HCT116 (cell line): Measurements from ENCODE around the gene PCDH9. TPM values are rescaled to one million over a fixed set of nuclear protein-coding genes. Genes with fewer than 3 reads are reported as not detected.

Experiments
- ATAC-seq: fragments of 200-7000 bp; cut with Tn5 transposase; 2 replicates; pipeline ENCODE4 v1.9.1; 2020; ENCODE audit warnings: mild to moderate bottlenecking, moderate library complexity
- BruUV-seq: library from RNA; stranded (reverse); fragments of 400-500 nt; replicated peaks from 2 replicates; lab custom pipeline; 2021; lab: Mats Ljungman, UMichigan
- CTCF ChIA-PET: fragments of 300-600 bp; sonication (Branson Sonifier 250); formaldehyde crosslinking; loops from one replicate; lab custom pipeline; 2021; ENCODE audit warnings: antibody characterized with exemption; lab: Charles Lee
- POLR2A ChIA-PET: fragments of 300-600, 350-600 bp; sonication (Branson Sonifier 250); formaldehyde crosslinking; loops from one replicate; lab custom pipeline; 2021; ENCODE audit warnings: antibody characterized with exemption; lab: Charles Lee
- RAD21 ChIA-PET, 2 experiments: fragments of 300-600 bp; sonication (Branson Sonifier 250); formaldehyde crosslinking; loops; one replicate each; lab custom pipeline; 2023; ENCODE audit warnings: low total read pairs in 2 of 2; ENCODE audit not compliant: uncharacterized antibody in 2 of 2, unreplicated experiment in 2 of 2, low non-redundant PET in 1 of 2; lab: Charles Lee
- DNase-seq: peaks from one replicate; pipeline ENCODE4 v3.0.0-alpha.2; 2010; ENCODE audit warnings: low read depth, low spot score
- H2AFZ ChIP-seq: fragments of 200-600 bp; shearing (Covaris generic), sonication (generic); 2 replicates; pipeline ENCODE4 v1.6.1; 2017; ENCODE audit warnings: low read depth, mixed run types, mixed read lengths, antibody characterized with exemption, low read length; ENCODE audit not compliant: poor library complexity, severe bottlenecking
- H3K27ac ChIP-seq: 2 replicates; pipeline ENCODE4 v1.5.1; 2012; ENCODE audit warnings: low read depth, low read length
- H3K27me3 ChIP-seq: fragments of 200-600 bp; sonication (generic); 2 replicates; pipeline ENCODE4 v1.6.1; 2016; ENCODE audit warnings: mixed run types, low read length, mixed read lengths; ENCODE audit not compliant: insufficient read depth
- H3K36me3 ChIP-seq, 2 experiments: fragments of 200-500 bp in 1 of 2; fragments of 200-600 bp in 1 of 2; sonication (Bioruptor generic) in 1 of 2; sonication (generic) in 1 of 2; 2 replicates each; pipeline versions ENCODE4 v1.5.1 to v1.6.1; 2014 to 2016; ENCODE audit warnings: low read length in 2 of 2, inconsistent platforms in 1 of 2, mixed read lengths in 1 of 2, mixed run types in 1 of 2; ENCODE audit not compliant: insufficient read depth in 2 of 2, control insufficient read depth in 1 of 2
- H3K4me1 ChIP-seq, 2 experiments: fragments of 200-600 bp in 1 of 2; sonication (generic) in 1 of 2; 2 replicates each; pipeline versions ENCODE4 v1.5.1 to v1.6.1; 2012 to 2017; ENCODE audit warnings: low read length in 2 of 2, inconsistent platforms in 1 of 2, mild to moderate bottlenecking in 1 of 2, mixed read lengths in 1 of 2, mixed run types in 1 of 2, moderate library complexity in 1 of 2; ENCODE audit not compliant: insufficient read depth in 2 of 2, control insufficient read depth in 1 of 2
- H3K4me2 ChIP-seq: fragments of 200-600 bp; sonication (generic); 2 replicates; pipeline ENCODE4 v1.6.1; 2017; ENCODE audit warnings: mixed run types, low read length, mixed read lengths
- H3K4me3 ChIP-seq, 2 experiments: fragments of 200-600 bp in 1 of 2; sonication (generic) in 1 of 2; replicated peaks in 1 of 2; 2 replicates each; pipeline ENCODE4 v1.5.1; 2011 to 2016; ENCODE audit warnings: low read length in 2 of 2, control low read depth in 1 of 2, low read depth in 1 of 2, mild to moderate bottlenecking in 1 of 2, mixed read lengths in 1 of 2, mixed run types in 1 of 2
- H3K79me2 ChIP-seq: fragments of 200-600 bp; sonication (generic); 2 replicates; pipeline ENCODE4 v1.6.1; 2017; ENCODE audit warnings: mild to moderate bottlenecking, mixed run types, low read length, moderate library complexity, mixed read lengths; ENCODE audit not compliant: insufficient read depth
- H3K9ac ChIP-seq: fragments of 200-600 bp; sonication (generic); 2 replicates; pipeline ENCODE4 v1.6.1; 2016; ENCODE audit warnings: low read length, mixed read lengths
- H3K9me2 ChIP-seq: fragments of 200-600 bp; sonication (generic), shearing (Covaris generic); 2 replicates; pipeline ENCODE4 v1.6.1; 2017; ENCODE audit warnings: mixed run types, mild to moderate bottlenecking, moderate library complexity; ENCODE audit not compliant: insufficient read depth
- H3K9me3 ChIP-seq, 2 experiments: fragments of 200-500 bp in 1 of 2; fragments of 200-600 bp in 1 of 2; sonication (Bioruptor generic) in 1 of 2; sonication (generic) in 1 of 2; 2 replicates each; pipeline ENCODE4 v1.6.1; 2014 to 2017; ENCODE audit warnings: low read length in 2 of 2, mixed read lengths in 2 of 2, inconsistent platforms in 1 of 2, low read depth in 1 of 2, mild to moderate bottlenecking in 1 of 2, mixed run types in 1 of 2, moderate library complexity in 1 of 2; ENCODE audit not compliant: control insufficient read depth in 1 of 2, insufficient read depth in 1 of 2
- H4K20me1 ChIP-seq: fragments of 200-600 bp; sonication (generic), shearing (Covaris generic); 2 replicates; pipeline ENCODE4 v1.6.1; 2017; ENCODE audit warnings: mixed run types, mild to moderate bottlenecking, moderate library complexity; ENCODE audit not compliant: insufficient read depth
- CTCF ChIP-seq, 3 experiments: fragments of 200-600 bp in 1 of 3; sonication (generic) in 1 of 3; IDR thresholded peaks in 2 of 3; conservative IDR thresholded peaks in 1 of 3; 2 replicates each; pipeline ENCODE4 v1.5.1; 2012 to 2017; ENCODE audit warnings: low read depth in 2 of 3, low read length in 2 of 3, antibody characterized with exemption in 1 of 3, borderline replicate concordance in 1 of 3, control low read depth in 1 of 3, mild to moderate bottlenecking in 1 of 3, mixed read lengths in 1 of 3, mixed run types in 1 of 3, moderate library complexity in 1 of 3; ENCODE audit not compliant: insufficient read depth in 1 of 3
- EZH2phosphoT487 ChIP-seq: fragments of 200-600 bp; IDR thresholded peaks from 2 replicates; pipeline ENCODE4 v1.6.1; 2018; ENCODE audit warnings: antibody characterized with exemption, borderline replicate concordance
- FOSL1 ChIP-seq: IDR thresholded peaks from 2 replicates; pipeline ENCODE4 v1.6.1; 2012; ENCODE audit warnings: low read depth
- MAX ChIP-seq: IDR thresholded peaks from 2 replicates; pipeline ENCODE4 v1.6.1; 2012
- REST ChIP-seq: IDR thresholded peaks from 2 replicates; pipeline ENCODE4 v1.6.1; 2012; ENCODE audit warnings: low read depth
- SIN3A ChIP-seq: IDR thresholded peaks from 2 replicates; pipeline ENCODE4 v1.6.1; 2012; ENCODE audit warnings: low read depth
- SP1 ChIP-seq: IDR thresholded peaks from 2 replicates; pipeline ENCODE4 v1.6.1; 2012; ENCODE audit warnings: low read depth
- SRF ChIP-seq: IDR thresholded peaks from 2 replicates; pipeline ENCODE4 v1.6.1; 2012; ENCODE audit warnings: low read depth
- ZNF274 ChIP-seq: fragments of 200-500 bp; sonication (Bioruptor generic); IDR thresholded peaks from 2 replicates; pipeline ENCODE4 v1.6.1; 2014; ENCODE audit warnings: mild to moderate bottlenecking, low read depth, low read length, inconsistent platforms
- intact Hi-C: fragments of 100-400 bp; cut with micrococcal nuclease; formaldehyde crosslinking; loops from 2 replicates; pipeline ENCODE4 v1.10.0; 2022
- total RNA-seq: library from RNA; stranded (reverse); gene quantifications from one replicate; pipeline ENCODE4 v1.2.1, GENCODE V29; 2021; ENCODE audit not compliant: unreplicated experiment

PCDH9 gene
- total RNA-seq, 1 experiment from 2014 or later, result 0.02 TPM

DNA sequence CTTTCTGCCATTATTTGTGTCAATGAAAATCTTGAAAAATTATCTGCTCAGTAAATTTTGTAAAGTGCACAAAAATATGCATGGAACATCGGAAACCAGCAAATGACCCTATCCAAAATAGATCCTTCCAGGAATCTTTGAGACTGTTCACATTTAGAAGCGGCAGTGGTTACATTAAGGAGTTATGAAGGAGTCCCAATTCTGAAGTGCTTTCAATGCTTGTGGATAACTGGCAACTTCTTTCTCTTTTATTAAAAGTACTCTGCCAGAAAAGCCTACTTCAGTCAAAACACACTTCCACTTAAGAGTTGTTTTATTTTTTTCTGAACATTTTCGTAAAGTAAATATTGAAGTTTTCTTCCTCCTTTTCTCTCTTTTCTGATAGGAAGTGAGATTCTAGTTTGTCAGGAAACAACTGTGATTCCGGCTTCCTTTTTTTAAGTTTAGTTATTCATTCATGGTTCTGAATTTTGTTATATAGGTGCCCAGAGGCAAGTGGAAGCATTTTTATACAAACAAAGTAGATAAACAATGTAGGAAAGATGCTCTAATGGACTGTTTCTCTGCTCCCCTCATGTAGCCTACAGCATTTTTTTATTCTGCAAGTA is 83.5 kb downstream of the PCDH9 start (continued):
- no peak for TF ChIP-seq REST
- no peak for TF ChIP-seq SP1
- no peak for TF ChIP-seq CTCF (IDR thresholded peaks at IDR 0.05 in 2 of 3, conservative IDR thresholded peaks at IDR 0.05 in 1 of 3; ENCODE audit: borderline replicate concordance in 1 of 3, insufficient read depth in 1 of 3, low read depth in 2 of 3, low read length in 2 of 3)
- no peak for TF ChIP-seq SRF
- no peak for TF ChIP-seq SIN3A
- TF ChIP-seq MAX, result no peak
- no peak for TF ChIP-seq FOSL1
- TF ChIP-seq ZNF274, result no peak
- TF ChIP-seq, all 23 proteins: peak for 0

DNA sequence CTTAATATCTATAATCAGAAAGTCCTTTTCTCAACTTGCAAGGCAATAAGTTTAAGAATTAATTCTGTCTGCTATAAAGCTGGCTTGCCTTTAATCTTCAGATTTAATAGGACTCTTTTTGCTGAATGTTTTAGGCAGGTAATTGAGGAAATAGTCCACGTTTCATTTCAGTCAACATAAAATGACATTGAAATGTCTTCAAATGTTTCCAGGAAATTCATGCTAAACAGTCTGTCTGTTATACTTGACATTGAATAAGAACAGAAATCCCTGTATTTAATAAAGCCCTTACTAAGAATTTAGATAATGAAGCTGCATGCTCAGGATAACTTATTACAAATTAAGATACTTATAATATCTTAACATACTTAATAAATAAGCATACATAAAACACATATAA is 84.2 kb downstream of the PCDH9 start:
- H3K4me3 ChIP-seq, result no peak overlapping the region
- DNase-seq, result no peak
- ATAC-seq, result no peak
- H3K79me2 ChIP-seq, result no peaks in the 10 kb centered on the region
- H2AFZ ChIP-seq, result no peak overlapping the region
- no peaks in the 10 kb centered on the region for H3K4me1 ChIP-seq
- ChIA-PET RAD21 (no interaction called here), POLR2A (no interaction called here), CTCF (no interaction called here)
- no TSS peak for BruUV-seq
- intact Hi-C loops, result no loop called here
- no peaks in the 10 kb centered on the region for H3K36me3 ChIP-seq
- no peak overlapping the region for H3K9ac ChIP-seq
- H3K27me3 ChIP-seq, result no peaks in the 10 kb centered on the region
- H4K20me1 ChIP-seq, result no peaks in the 10 kb centered on the region
- H3K4me2 ChIP-seq, result no peak overlapping the region
- no peaks in the 10 kb centered on the region for H3K9me3 ChIP-seq
- no peak overlapping the region for H3K27ac ChIP-seq
- no peaks in the 10 kb centered on the region for H3K9me2 ChIP-seq
- TF ChIP-seq EZH2phosphoT487, result no peak
